ENCODE results near the gene NGEF. TPM values are rescaled to one million over a fixed set of nuclear protein-coding genes. Genes with fewer than 3 reads are reported as not detected.

NGEF gene
- total RNA-seq, 1 donor, result 17.4 TPM

DNA sequence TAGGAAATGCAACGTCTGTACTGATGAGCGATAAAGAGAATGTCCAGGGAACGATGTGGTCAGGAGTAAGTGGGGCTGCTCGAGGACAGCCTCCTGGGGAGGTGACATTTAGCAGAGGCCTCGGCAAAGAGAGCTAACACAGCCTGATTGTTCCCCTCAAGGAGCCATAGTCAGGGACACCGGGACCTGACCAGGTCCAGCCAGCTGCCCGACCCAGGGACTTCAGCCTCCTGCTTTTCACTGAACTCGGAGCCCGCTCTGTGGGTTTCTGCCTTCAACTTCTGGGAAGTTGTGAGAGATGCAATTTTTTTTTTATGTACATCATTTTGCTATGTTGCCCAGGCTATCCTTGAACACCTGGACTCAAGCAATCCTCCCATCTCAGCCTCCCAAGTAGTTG, 29.5 kb upstream of the NGEF start:
- DNase-seq (ENCODE audit: low read depth), result no peak
- H3K4me3 ChIP-seq (ENCODE audit: low read depth, low read length), result no peak overlapping the region
- TF ChIP-seq, protein P1, sequence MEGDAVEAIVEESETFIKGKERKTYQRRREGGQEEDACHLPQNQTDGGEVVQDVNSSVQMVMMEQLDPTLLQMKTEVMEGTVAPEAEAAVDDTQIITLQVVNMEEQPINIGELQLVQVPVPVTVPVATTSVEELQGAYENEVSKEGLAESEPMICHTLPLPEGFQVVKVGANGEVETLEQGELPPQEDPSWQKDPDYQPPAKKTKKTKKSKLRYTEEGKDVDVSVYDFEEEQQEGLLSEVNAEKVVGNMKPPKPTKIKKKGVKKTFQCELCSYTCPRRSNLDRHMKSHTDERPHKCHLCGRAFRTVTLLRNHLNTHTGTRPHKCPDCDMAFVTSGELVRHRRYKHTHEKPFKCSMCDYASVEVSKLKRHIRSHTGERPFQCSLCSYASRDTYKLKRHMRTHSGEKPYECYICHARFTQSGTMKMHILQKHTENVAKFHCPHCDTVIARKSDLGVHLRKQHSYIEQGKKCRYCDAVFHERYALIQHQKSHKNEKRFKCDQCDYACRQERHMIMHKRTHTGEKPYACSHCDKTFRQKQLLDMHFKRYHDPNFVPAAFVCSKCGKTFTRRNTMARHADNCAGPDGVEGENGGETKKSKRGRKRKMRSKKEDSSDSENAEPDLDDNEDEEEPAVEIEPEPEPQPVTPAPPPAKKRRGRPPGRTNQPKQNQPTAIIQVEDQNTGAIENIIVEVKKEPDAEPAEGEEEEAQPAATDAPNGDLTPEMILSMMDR (IDR thresholded peaks at IDR 0.05; ENCODE audit: insufficient read depth, low read length), result no peak

DNA sequence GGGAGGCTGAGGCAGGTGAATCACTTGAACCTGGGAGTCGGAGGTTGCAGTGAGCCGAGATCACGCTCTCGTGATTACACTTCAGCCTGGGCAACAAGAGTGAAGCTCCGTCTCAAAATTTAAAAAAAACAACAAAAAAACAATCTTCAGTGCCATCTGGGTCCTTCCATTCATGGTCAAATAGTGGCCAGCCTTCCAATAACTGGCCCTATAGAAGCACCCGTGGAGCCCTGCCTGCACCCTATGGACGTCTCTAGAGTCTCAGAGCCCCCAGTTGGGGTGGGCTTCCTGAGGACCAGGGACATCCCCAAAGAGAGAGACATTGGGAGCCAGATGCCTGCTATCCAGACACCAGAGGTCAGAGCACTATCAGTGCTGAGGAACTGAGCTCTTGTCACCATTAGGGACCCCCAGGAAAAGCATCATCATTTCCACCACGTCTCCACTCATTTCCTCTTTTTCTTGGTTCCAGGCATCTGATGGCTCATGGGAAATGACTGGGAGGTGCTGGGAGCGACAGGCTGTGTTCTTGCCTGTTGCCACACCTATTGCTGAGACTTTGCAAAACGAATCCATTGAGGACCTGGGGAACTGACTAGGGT, 28.8 kb upstream of the NGEF start:
- TF ChIP-seq, protein P1 (IDR thresholded peaks at IDR 0.05; ENCODE audit: insufficient read depth, low read length), result no peak
- no peak overlapping the region for H3K4me3 ChIP-seq (ENCODE audit: low read depth, low read length)
- DNase-seq (ENCODE audit: low read depth), result no peak

DNA sequence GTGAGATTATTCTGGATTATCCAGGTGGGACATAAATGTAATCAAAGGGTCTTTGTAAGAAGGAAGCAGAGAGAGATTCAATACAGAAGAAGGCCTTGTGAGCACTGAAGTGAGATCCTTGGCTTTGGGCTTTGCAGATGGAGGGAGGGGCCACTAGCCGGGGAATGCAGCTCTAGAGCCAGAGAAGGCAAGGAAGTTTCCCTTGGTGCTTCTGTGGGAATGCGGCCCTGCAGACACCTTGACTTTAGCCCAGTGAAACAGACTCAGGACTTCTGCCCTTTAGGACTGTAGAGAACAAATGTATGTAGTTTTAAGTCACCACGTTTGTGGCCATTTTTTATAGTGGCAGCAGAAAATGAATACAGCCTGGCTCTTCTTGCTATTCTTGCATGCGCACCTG, 27.5 kb upstream of the NGEF start:
- no peak for DNase-seq (ENCODE audit: low read depth)
- TF ChIP-seq, protein P1 (IDR thresholded peaks at IDR 0.05; ENCODE audit: insufficient read depth, low read length), result no peak
- no peak overlapping the region for H3K4me3 ChIP-seq (ENCODE audit: low read depth, low read length)

DNA sequence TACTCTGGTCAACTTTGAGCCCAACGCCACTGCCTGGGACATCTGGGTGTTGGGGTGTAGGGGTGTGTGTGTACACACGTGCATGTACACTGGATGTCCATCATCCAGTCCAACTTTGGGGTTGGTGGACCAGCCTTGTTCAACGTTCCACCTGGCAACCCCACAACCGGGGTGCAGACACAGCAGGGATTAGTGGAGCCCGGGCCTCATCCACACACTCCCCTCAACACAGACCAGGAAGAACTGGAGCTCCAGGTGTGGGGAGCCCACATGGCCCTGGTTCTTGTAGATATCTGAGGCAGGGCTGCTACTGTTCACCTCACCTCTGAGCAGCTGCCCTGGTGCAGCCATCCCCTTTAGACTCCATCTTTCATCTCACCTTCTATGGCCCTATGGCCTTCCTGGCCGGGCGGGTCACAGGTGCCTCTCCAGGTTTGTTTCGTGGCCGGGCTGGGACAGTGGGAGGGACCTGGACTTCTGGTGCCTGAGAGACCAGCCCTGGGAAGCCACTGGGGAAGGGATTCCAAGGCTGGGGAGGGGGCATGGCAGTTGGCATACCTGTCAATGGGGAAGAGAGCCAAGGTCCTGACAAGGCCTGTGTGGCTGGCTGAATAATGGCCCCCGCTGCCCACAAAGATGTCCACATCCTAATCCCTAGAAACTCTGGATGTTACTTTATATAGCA, 26.9 kb upstream of the NGEF start:
- no peak for DNase-seq (ENCODE audit: low read depth)
- TF ChIP-seq, protein P1 (IDR thresholded peaks at IDR 0.05; ENCODE audit: insufficient read depth, low read length), result no peak
- H3K4me3 ChIP-seq (ENCODE audit: low read depth, low read length), result no peak overlapping the region

DNA sequence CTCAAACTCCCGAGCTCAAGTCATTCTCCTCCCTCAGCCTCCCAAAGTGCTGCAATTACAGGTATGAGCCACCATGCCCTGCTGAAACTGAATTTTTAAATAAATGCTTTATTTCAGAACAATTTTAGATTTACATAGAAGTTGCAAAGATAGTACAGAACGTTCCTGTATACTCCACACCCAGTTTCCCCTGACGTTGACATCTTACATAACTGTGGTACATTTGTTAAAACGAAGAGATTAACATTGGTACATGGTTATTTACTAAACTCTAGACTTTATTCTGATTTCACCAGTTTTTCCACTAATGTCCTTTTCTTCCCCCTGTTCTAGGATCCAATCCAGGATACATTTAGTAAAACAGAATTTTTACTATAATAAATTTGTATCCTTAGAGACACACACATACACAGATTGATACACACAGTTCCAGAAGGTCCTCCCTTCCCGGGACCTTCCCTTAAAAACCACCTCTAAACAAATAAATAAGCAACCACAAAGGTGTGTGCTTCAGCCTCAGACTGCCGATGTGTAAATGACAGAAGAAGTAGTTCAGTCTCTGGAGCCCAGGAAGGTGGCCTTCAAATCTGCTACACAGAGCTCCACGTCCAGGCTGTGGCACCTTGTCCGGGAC, 26.3 kb upstream of the NGEF start:
- no peak for DNase-seq (ENCODE audit: low read depth)
- TF ChIP-seq, protein P1 (IDR thresholded peaks at IDR 0.05; ENCODE audit: insufficient read depth, low read length), result no peak
- H3K4me3 ChIP-seq (ENCODE audit: low read depth, low read length), result no peak overlapping the region

DNA sequence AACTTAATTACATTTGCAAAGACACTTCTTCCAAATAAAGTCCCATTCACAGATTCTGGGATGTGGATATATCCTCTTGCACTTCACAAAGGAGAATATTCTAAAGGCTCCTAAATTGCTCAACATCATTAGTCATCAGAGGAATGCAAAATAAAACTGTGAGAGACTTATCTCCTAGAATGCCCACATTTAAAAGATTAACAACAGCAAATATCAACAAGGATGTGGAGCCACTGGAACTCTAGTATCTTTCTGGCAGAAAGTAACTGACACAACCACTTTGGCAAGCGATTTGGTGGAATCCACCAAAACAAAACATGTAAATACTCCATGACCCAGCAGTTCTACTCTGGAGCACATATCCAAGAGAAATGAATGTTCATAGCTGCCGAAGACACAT, 24.0 kb upstream of the NGEF start:
- TF ChIP-seq, protein P1 (IDR thresholded peaks at IDR 0.05; ENCODE audit: insufficient read depth, low read length), result no peak
- peak; percentile 82 for DNase-seq (ENCODE audit: low read depth)
- H3K4me3 ChIP-seq (ENCODE audit: low read depth, low read length), result no peak overlapping the region
